HG02970 (cell line): Measurements from ENCODE around the gene SPATS2L.

Experiments
- ATAC-seq: cut with Tn5 transposase; IDR thresholded peaks from one replicate; pipeline ENCODE4 v1.9.1; 2021; ENCODE audit warnings: mild to moderate bottlenecking, moderate library complexity, moderate number of reproducible peaks; ENCODE audit not compliant: unreplicated experiment, low FRiP score

SPATS2L gene

GRCh38 chr2:200484934-200485333 is 178.4 kb downstream of the SPATS2L start:
- ATAC-seq: no peak

DNA sequence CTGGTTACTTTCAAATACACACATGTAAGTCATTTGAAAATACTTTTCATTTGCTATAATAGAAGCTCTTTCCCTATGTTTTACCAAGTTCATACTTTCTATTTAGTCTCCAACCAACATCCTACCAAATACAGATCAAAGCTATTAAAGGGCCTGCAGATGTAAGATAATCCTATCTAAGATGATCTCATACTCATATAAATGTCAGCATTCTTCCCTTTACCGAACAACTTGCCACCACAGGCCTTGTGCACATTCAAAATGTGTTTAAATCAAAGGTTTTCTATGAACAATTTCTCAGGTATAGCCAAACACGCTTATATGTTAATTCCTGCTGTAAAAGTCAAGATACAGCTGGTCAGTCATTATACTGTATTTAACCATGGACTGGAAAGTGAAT is 180.0 kb downstream of the SPATS2L start:
- ATAC-seq: no peak

DNA sequence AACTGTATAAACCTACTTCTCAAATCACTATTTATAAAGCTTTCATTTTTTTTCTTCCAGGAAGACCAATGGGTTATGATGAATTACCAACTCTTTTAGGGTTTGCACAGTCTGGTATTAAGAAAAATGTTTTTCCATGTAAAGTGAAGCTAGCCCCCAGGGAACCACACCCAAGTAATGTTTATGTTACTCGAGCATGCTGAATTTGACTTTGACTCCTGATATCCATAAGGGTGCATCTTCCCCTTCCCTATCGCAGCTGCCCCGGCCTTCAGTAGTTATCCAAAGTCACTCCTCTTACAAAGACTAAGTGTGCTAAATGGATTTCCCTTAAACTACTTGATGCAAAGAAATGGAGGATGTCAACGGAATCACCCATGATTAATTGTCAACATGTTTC is 181.7 kb downstream of the SPATS2L start:
- no peak for ATAC-seq

DNA sequence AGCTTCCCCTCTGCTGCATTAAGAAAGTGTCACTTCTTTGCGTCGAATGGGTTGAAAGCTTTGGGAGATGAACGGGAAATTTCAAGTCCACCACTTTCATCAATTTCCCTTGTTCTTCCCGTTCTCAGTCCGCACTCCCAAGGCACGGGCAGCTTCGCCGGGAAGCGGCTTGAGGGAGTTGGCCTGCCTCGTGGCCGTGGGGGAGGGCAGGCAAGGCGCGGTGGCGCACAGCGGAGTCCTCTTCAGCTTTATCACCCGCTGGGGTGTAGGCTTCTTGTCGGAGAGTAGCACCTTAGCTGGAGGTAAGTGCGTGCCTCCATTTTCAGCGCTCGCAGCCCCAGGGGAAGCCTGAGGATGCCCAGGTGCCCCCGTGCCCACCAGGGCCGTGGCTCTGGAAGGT is 183.5 kb downstream of the SPATS2L start:
- no peak for ATAC-seq

DNA sequence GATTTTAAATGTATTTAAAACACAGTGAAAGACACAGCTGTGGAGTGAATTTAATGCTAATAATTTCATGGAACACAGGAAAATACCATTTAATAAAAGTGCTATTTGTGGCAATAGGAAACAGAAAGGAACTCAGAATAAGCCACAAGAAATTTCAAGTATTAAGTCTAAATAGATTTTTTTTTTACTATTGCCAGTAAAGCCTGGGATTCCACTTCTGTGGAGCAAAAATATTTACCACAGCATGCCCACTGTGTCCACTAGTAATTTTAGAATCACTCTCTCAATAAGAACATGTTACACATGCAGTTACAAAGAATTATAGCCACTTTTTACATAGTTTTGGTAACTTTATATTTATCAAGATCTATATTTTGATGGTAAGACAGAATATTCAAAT is 186.2 kb downstream of the SPATS2L start:
- no peak for ATAC-seq

- no peak for ATAC-seq
These were observed 187.6 kb downstream of the SPATS2L start for GRCh38 chr2:200494048-200494447.

- ATAC-seq: no peak
These were observed 190.2 kb downstream of the SPATS2L start for GRCh38 chr2:200496696-200497095.

- ATAC-seq: no peak
These were observed 192.1 kb downstream of the SPATS2L start for GRCh38 chr2:200498402-200499162.

DNA sequence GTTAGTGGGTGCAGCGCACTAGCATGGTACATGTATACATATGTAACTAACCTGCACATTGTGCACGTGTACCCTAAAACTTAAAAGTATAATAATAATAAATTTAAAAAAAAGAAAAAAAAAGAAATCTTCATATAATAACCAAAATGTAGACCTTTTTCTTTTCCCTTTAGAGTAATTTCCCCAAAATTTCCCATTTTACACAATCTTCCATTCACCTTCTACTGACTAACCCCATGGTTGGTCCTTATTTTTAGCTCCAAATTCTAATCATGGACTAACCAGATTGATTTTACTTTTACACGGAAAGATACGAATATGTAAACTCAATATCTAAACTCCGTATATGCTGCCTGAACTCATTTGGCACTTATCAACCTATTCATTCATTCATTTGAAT is 195.7 kb downstream of the SPATS2L start:
- no peak for ATAC-seq

- ATAC-seq: no peak
These were observed 200.2 kb downstream of the SPATS2L start for GRCh38 chr2:200506679-200507078.

GRCh38 chr2:200507179-200507578 is 200.7 kb downstream of the SPATS2L start:
- no peak for ATAC-seq

DNA sequence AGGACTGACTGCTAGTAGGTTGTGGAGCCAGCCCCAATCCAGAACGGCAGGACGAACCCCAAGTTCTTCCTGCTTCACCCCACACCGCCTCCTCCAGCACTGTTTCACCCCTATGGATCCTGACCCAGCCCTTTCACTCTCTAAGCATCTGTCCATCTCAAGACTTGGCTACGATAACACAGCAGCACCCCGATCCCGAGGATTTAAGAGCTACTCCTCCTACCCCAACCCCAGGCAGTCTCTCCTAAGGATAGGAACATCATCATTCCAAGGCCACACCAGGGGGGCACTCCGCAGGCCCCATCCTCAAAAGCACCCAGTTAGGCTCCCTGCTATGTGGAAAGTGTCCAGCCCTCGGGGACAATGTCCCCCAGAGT is 202.7 kb downstream of the SPATS2L start:
- ATAC-seq: no peak

DNA sequence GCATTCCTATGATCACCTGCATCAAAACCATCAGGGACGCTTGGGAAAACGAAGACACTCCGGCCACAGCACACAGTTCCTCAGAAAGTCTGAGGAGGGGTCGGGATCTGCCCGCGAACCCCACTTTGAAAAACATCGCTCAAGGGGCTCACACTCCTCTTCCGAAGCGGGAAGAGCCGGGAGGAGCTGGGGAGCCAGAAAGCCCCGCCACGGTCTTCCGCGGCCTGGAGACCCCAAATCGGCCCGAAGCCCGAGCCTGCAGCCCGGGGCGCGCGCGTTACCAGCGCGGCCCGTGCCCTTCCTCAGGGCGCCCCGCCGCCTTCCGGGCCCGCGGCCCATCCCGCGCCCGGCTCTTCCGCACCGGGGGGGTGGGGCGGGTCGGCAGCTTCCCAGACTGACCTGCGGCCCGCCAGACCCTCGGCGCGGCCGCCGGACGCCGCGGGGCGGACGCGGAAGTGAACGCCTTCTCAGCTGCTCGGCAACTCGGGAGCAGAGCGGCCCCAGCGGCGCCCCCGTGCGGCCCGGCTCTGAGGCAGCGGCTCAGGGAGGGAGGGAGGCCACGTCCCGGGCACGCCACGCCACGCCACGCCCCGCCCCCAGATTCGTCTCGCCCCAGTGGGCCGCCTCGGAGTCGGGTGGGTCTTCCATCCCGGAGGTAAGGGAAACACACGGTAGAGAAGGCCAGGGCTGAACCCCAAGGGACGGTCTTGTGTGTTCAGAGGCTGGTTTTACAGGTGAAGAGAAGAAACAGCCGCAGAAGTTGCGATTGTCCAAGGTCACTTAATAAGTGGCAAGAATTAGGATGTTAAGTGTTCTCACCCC is 203.3 kb downstream of the SPATS2L start, which contains the start of gene KCTD18:
Gene KCTD18, minus strand, starts transcription at position 457 of the 822 bp plus-strand sequence. CDS start 3,052 bp downstream, outside the sequence.
- ATAC-seq: peak; percentile 97

- ATAC-seq: no peak
These were observed 208.7 kb downstream of the SPATS2L start for GRCh38 chr2:200515155-200515554.

- no peak for ATAC-seq
These were observed 216.7 kb downstream of the SPATS2L start for GRCh38 chr2:200523158-200523557.

DNA sequence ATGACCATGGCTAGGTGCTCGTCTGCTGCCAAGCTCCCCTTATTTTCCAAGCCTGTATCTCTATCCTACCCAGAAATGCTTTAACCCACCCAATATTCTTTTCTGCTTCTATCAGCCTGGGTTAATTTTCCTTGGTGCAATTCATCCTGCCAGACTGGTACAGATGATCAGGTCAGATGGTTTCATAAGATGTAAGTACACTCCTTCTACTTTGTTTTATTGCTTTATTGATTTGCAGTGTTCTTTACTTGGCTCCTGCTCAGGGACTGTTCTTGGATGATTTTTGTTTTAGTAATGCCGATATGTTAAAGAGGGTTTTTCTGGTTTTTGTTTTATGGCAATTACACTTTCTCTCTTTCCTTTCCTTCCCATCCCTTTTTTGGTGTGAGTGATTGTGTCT is 217.1 kb downstream of the SPATS2L start:
- ATAC-seq: no peak

- ATAC-seq: no peak
These were observed 218.6 kb downstream of the SPATS2L start for GRCh38 chr2:200525066-200525465.

GRCh38 chr2:200525551-200525881 is 219.0 kb downstream of the SPATS2L start:
- ATAC-seq: no peak

- ATAC-seq: peak; percentile 100
These were observed 219.6 kb downstream of the SPATS2L start, which contains the start of gene SGO2 for GRCh38 chr2:200525882-200526651. Gene SGO2 (plus strand): TSS chr2:200526207. CDS start chr2:200532976, 6,769 bp downstream.

DNA sequence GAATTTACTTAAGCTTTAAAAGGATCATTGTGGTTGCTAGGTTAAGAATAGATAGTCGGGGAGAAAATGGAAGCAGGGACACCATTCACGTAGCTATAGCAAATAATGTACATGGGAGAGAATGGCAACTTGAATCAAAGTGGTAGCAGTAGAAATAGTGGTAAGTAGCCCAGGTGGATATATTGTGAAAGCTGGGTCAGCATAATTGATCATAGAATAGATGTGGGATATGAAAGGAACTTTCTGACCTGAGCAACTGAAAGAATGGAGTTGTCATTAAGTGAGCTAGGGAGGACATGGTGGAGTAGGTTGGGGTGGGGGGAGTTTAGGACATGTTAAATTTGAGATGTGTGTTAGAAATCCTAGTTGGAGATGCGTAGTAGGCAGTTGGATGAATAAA is 221.7 kb downstream of the SPATS2L start:
- no peak for ATAC-seq
